ENCODE data around the gene CKAP2L. TPM values are rescaled to one million over a fixed set of nuclear protein-coding genes. Genes with fewer than 3 reads are reported as not detected.

CKAP2L gene
- total RNA-seq, 1 donor from 2014 or later, result 1.2 TPM

GRCh38 chr2:112688086-112688880, 76.1 kb downstream of the CKAP2L start:
- ATAC-seq (ENCODE audit: low read depth), result no peak
- DNase-seq, result no peak
- intact Hi-C loops (cut with micrococcal nuclease), result no loop called here
- H3K27me3 Mint-ChIP-seq, result no peaks in the 10 kb centered on the region
- no peak for TF ChIP-seq CTCF (IDR thresholded peaks at IDR 0.05)
- POLR2A ChIA-PET, result interaction anchor here (0.7 kb wide), 1 partner anchor 13 kb away, joined by 6 read pairs; no protein-coding TSS in a partner anchor
- no peak overlapping the region for H3K27ac Mint-ChIP-seq
- peaks cover 31% of the 10 kb centered on the region for H3K4me1 Mint-ChIP-seq
- H3K4me3 Mint-ChIP-seq, result no peak overlapping the region
- no peaks in the 10 kb centered on the region for H3K36me3 Mint-ChIP-seq (ENCODE audit: low read depth)
- CTCF ChIA-PET, result no interaction called here
- H3K9me3 Mint-ChIP-seq, result no peaks in the 10 kb centered on the region

GRCh38 chr2:112687522-112687921, 76.9 kb downstream of the CKAP2L start:
- Mint-ChIP-seq H3K9me3 (no peaks in the 10 kb centered on the region), H3K4me1 (peaks cover 26% of the 10 kb centered on the region), H3K36me3 (ENCODE audit: low read depth) (no peaks in the 10 kb centered on the region), H3K27ac (no peak overlapping the region), H3K27me3 (no peaks in the 10 kb centered on the region), H3K4me3 (no peak overlapping the region)
- ChIA-PET POLR2A (interaction anchor here (0.7 kb wide), 1 partner anchor 13 kb away, joined by 6 read pairs; no protein-coding TSS in a partner anchor), CTCF (no interaction called here)
- ATAC-seq (ENCODE audit: low read depth) (no peak), DNase-seq (no peak)
- TF ChIP-seq CTCF (IDR thresholded peaks at IDR 0.05), result no peak
- intact Hi-C loops (cut with micrococcal nuclease), result no loop called here

Other genes starting within 250 kb of the CKAP2L start
- 43.1 and 48.8 TPM in 2 replicates for gene POLR1B, start 222.1 kb downstream of the CKAP2L start, total RNA-seq
- 26.0 and 28.4 TPM in 2 replicates for gene CHCHD5, start 180.0 kb downstream of the CKAP2L start, total RNA-seq
- 46.9 and 54.6 TPM in 2 replicates for gene SLC20A1, start 118.7 kb downstream of the CKAP2L start, total RNA-seq
- gene NT5DC4, start 43.6 kb downstream of the CKAP2L start, total RNA-seq, result 1.4 and 2.1 TPM in 2 replicates
- 1.4 and 1.9 TPM in 2 replicates for gene IL1A, start 19.9 kb upstream of the CKAP2L start, total RNA-seq
- 0.53 and 0.71 TPM in 2 replicates for gene IL1B, start 72.2 kb upstream of the CKAP2L start, total RNA-seq
- gene IL37, start 146.6 kb upstream of the CKAP2L start, total RNA-seq, result not detected in 2 replicates
- gene IL36G, start 213.4 kb upstream of the CKAP2L start, total RNA-seq, result not detected in 2 replicates
- gene IL36A, start 240.8 kb upstream of the CKAP2L start, total RNA-seq, result not detected in 2 replicates

Data from activated B cell treated with CpG ODN at 0.5 μM for 24 hours (primary cell).